CD8-positive, alpha-beta memory T cell (primary cell): ENCODE measurements around the gene CLNS1A. TPM values are rescaled to one million over a fixed set of nuclear protein-coding genes. Genes with fewer than 3 reads are reported as not detected.

ENCODE experiments used
- polyA plus RNA-seq: library from polyadenylated mRNA; unstranded; fragments of 300-500 nt; fragmentation: Illumina TruSeq; gene quantifications from one replicate; pipeline ENCODE4 v1.2.3, GENCODE V29; 2021
- total RNA-seq, 2 experiments: library from RNA; stranded (reverse); gene quantifications; one replicate each; pipeline ENCODE4 v1.2.3, GENCODE V29; 2021

CLNS1A gene
- total and polyA plus RNA-seq, 3 experiments from 2014 or later: 114 to 143 (median 138) TPM

Other genes starting within 250 kb of the CLNS1A start
- gene PAK1, start 163.7 kb downstream of the CLNS1A start, total RNA-seq: 10 to 100 TPM; 25.9 to 32.1 TPM
- 9.3 TPM for gene PAK1, start 163.7 kb downstream of the CLNS1A start, polyA plus RNA-seq
- gene AQP11, start 47.8 kb downstream of the CLNS1A start, total RNA-seq: under 1 TPM; 0.11 to 0.50 TPM
- gene AQP11, start 47.8 kb downstream of the CLNS1A start, polyA plus RNA-seq: 1.4 TPM
- 10 to 100 TPM; 54.2 to 57.0 TPM for gene RSF1, start 182.9 kb upstream of the CLNS1A start, total RNA-seq
- 51.2 TPM for gene RSF1, start 182.9 kb upstream of the CLNS1A start, polyA plus RNA-seq
- gene AAMDC, start 183.3 kb upstream of the CLNS1A start, total RNA-seq: 1 to 10 TPM; 4.3 to 4.9 TPM
- 22.1 TPM for gene AAMDC, start 183.3 kb upstream of the CLNS1A start, polyA plus RNA-seq